ENCODE measurements around the gene SDHAF4.

- TF ChIP-seq CTCF (IDR thresholded peaks at IDR 0.05; ENCODE audit: poor library complexity) (no peak), EZH2 (IDR thresholded peaks at IDR 0.05; ENCODE audit: borderline replicate concordance) (no peak), EZH2phosphoT487 (IDR thresholded peaks at IDR 0.05; ENCODE audit: low read depth, severe bottlenecking, unreplicated experiment) (no peak)
Measured at GRCh38 chr6:70636596-70636995, 69.9 kb downstream of the SDHAF4 start.
